ENCODE results near the gene B4GALNT1.

DNA sequence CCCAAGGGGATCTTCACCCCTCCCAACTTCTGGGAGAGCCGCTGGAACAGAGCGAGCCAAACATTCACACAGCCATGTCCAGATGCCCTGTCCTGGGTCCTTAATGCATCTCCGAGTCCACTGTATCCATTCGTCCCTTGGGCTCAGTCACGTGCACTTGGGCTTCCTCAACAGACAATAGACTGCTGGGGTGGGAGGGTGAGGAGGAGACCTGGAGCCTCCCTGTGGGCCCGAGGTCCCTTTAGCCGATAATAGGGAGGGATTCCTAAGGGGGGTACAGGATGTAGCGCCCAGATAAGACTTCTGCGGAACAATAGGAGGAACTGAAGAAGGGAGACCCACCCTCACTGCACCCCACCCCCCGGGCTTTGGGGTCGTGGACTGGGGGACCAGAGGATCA is 15.1 kb downstream of the B4GALNT1 start:
- no peak for TF ChIP-seq CTCF (IDR thresholded peaks at IDR 0.05; ENCODE audit: low read depth, low read length)
- TF ChIP-seq POLR2A (IDR thresholded peaks at IDR 0.05; ENCODE audit: extremely low read depth, insufficient read length) = no peak
- no peak for TF ChIP-seq MYC (IDR thresholded peaks at IDR 0.05; ENCODE audit: low read depth, low read length)
- no peak for TF ChIP-seq MAX (IDR thresholded peaks at IDR 0.05; ENCODE audit: low read depth, low read length)

Measured in NB4 (cell line).